ENCODE results near the gene PPP2R5A.

The PPP2R5A gene

GRCh38 chr1:212288615-212289014 is 3.4 kb downstream of the PPP2R5A start:
- H3K4me3 ChIP-seq = no peak overlapping the region
- no peak for DNase-seq (ENCODE audit: low read depth, low spot score)
- H3K27ac ChIP-seq = no peak overlapping the region
- no peaks in the 10 kb centered on the region for H3K9me3 ChIP-seq (ENCODE audit: low read depth, low read length)
- no peak for TF ChIP-seq EZH2 (IDR thresholded peaks at IDR 0.05)
- no peak for TF ChIP-seq POLR2AphosphoS5 (IDR thresholded peaks at IDR 0.05; ENCODE audit: borderline replicate concordance, low read depth, low read length)
- no peak for TF ChIP-seq FOXP2 (optimal IDR thresholded peaks at IDR 0.05; ENCODE audit: control extremely low read depth, extremely low read length, insufficient read depth)
- H3K9ac ChIP-seq (ENCODE audit: insufficient read length) = no peak overlapping the region
- no peaks in the 10 kb centered on the region for H3K36me3 ChIP-seq (ENCODE audit: insufficient read depth, low read length)

GRCh38 chr1:212289262-212290077 is 4.3 kb downstream of the PPP2R5A start:
- Histone ChIP-seq H3K36me3 (ENCODE audit: insufficient read depth, low read length) (no peaks in the 10 kb centered on the region), H3K9me3 (ENCODE audit: low read depth, low read length) (no peaks in the 10 kb centered on the region), H3K9ac (ENCODE audit: insufficient read length) (no peak overlapping the region), H3K4me3 (no peak overlapping the region), H3K27ac (no peak overlapping the region)
- no peak for DNase-seq (ENCODE audit: low read depth, low spot score)
- TF ChIP-seq FOXP2 (optimal IDR thresholded peaks at IDR 0.05; ENCODE audit: control extremely low read depth, extremely low read length, insufficient read depth) (no peak), POLR2AphosphoS5 (IDR thresholded peaks at IDR 0.05; ENCODE audit: borderline replicate concordance, low read depth, low read length) (no peak), EZH2 (IDR thresholded peaks at IDR 0.05) (no peak)

- H3K36me3 ChIP-seq (ENCODE audit: insufficient read depth, low read length) = no peaks in the 10 kb centered on the region
- TF ChIP-seq EZH2 (IDR thresholded peaks at IDR 0.05) (no peak), POLR2AphosphoS5 (IDR thresholded peaks at IDR 0.05; ENCODE audit: borderline replicate concordance, low read depth, low read length) (no peak)
- H3K27ac ChIP-seq = no peak overlapping the region
- no peak for DNase-seq (ENCODE audit: low read depth, low spot score)
- H3K9me3 ChIP-seq (ENCODE audit: low read depth, low read length) = no peaks in the 10 kb centered on the region
- H3K9ac ChIP-seq (ENCODE audit: insufficient read length) = no peak overlapping the region
- H3K4me3 ChIP-seq = no peak overlapping the region
These were observed 5.4 kb downstream of the PPP2R5A start for GRCh38 chr1:212290608-212291007.

- Histone ChIP-seq H3K9me3 (ENCODE audit: low read depth, low read length) (no peaks in the 10 kb centered on the region), H3K27ac (no peak overlapping the region), H3K9ac (ENCODE audit: insufficient read length) (no peak overlapping the region), H3K4me3 (no peak overlapping the region), H3K36me3 (ENCODE audit: insufficient read depth, low read length) (no peaks in the 10 kb centered on the region)
- TF ChIP-seq POLR2AphosphoS5 (IDR thresholded peaks at IDR 0.05; ENCODE audit: borderline replicate concordance, low read depth, low read length) = no peak
- TF ChIP-seq FOXP2 (optimal IDR thresholded peaks at IDR 0.05; ENCODE audit: control extremely low read depth, extremely low read length, insufficient read depth) = no peak
- no peak for TF ChIP-seq EZH2 (IDR thresholded peaks at IDR 0.05)
- DNase-seq (ENCODE audit: low read depth, low spot score) = peak; percentile 22
These were observed 6.4 kb downstream of the PPP2R5A start for GRCh38 chr1:212291505-212292134.

GRCh38 chr1:212292250-212293105 is 7.3 kb downstream of the PPP2R5A start:
- H3K36me3 ChIP-seq (ENCODE audit: insufficient read depth, low read length) = no peaks in the 10 kb centered on the region

GRCh38 chr1:212293579-212293978 is 8.4 kb downstream of the PPP2R5A start:
- TF ChIP-seq POLR2AphosphoS5 (IDR thresholded peaks at IDR 0.05; ENCODE audit: borderline replicate concordance, low read depth, low read length) = no peak
- TF ChIP-seq EZH2 (IDR thresholded peaks at IDR 0.05) = no peak
- no peak for TF ChIP-seq FOXP2 (optimal IDR thresholded peaks at IDR 0.05; ENCODE audit: control extremely low read depth, extremely low read length, insufficient read depth)
- Histone ChIP-seq H3K9me3 (ENCODE audit: low read depth, low read length) (no peaks in the 10 kb centered on the region), H3K36me3 (ENCODE audit: insufficient read depth, low read length) (no peaks in the 10 kb centered on the region), H3K9ac (ENCODE audit: insufficient read length) (no peak overlapping the region), H3K4me3 (no peak overlapping the region), H3K27ac (no peak overlapping the region)
- no peak for DNase-seq (ENCODE audit: low read depth, low spot score)

More at GRCh38 chr1:212292250-212293105, 7.3 kb downstream of the PPP2R5A start:
- Histone ChIP-seq H3K4me3 (no peak overlapping the region), H3K9ac (ENCODE audit: insufficient read length) (no peak overlapping the region), H3K27ac (no peak overlapping the region), H3K9me3 (ENCODE audit: low read depth, low read length) (no peaks in the 10 kb centered on the region)
- TF ChIP-seq EZH2 (IDR thresholded peaks at IDR 0.05) = no peak
- no peak for TF ChIP-seq FOXP2 (optimal IDR thresholded peaks at IDR 0.05; ENCODE audit: control extremely low read depth, extremely low read length, insufficient read depth)
- TF ChIP-seq POLR2AphosphoS5 (IDR thresholded peaks at IDR 0.05; ENCODE audit: borderline replicate concordance, low read depth, low read length) = no peak
- DNase-seq (ENCODE audit: low read depth, low spot score) = no peak

GRCh38 chr1:212294983-212295382 is 9.8 kb downstream of the PPP2R5A start:
- DNase-seq (ENCODE audit: low read depth, low spot score) = no peak
- Histone ChIP-seq H3K27ac (no peak overlapping the region), H3K36me3 (ENCODE audit: insufficient read depth, low read length) (no peaks in the 10 kb centered on the region), H3K9ac (ENCODE audit: insufficient read length) (no peak overlapping the region), H3K4me3 (no peak overlapping the region), H3K9me3 (ENCODE audit: low read depth, low read length) (no peaks in the 10 kb centered on the region)
- no peak for TF ChIP-seq FOXP2 (optimal IDR thresholded peaks at IDR 0.05; ENCODE audit: control extremely low read depth, extremely low read length, insufficient read depth)

- no peak overlapping the region for H3K4me3 ChIP-seq
- H3K36me3 ChIP-seq (ENCODE audit: insufficient read depth, low read length) = no peaks in the 10 kb centered on the region
- DNase-seq (ENCODE audit: low read depth, low spot score) = no peak
- no peak overlapping the region for H3K9ac ChIP-seq (ENCODE audit: insufficient read length)
- H3K27ac ChIP-seq = no peak overlapping the region
- TF ChIP-seq FOXP2 (optimal IDR thresholded peaks at IDR 0.05; ENCODE audit: control extremely low read depth, extremely low read length, insufficient read depth) (no peak), EZH2 (IDR thresholded peaks at IDR 0.05) (no peak), POLR2AphosphoS5 (IDR thresholded peaks at IDR 0.05; ENCODE audit: borderline replicate concordance, low read depth, low read length) (no peak)
- H3K9me3 ChIP-seq (ENCODE audit: low read depth, low read length) = no peaks in the 10 kb centered on the region
These were observed 10.4 kb downstream of the PPP2R5A start for GRCh38 chr1:212295579-212295978.

Measured in SK-N-MC (cell line).